ENCODE measurements around the gene ACOT13. TPM values are rescaled to one million over a fixed set of nuclear protein-coding genes. Genes with fewer than 3 reads are reported as not detected.

The ACOT13 gene
- total RNA-seq, 1 experiment from 2014 or later, result 33.5 TPM

- TF ChIP-seq SRF (IDR thresholded peaks at IDR 0.05; ENCODE audit: low read depth), result no peak
- TF ChIP-seq EZH2 (IDR thresholded peaks at IDR 0.05), result no peak
- TF ChIP-seq EGR1 (IDR thresholded peaks at IDR 0.05; ENCODE audit: low read depth), result no peak
- no peak for TF ChIP-seq FOSL1 (IDR thresholded peaks at IDR 0.05; ENCODE audit: low read depth)
- TF ChIP-seq CEBPB (IDR thresholded peaks at IDR 0.05; ENCODE audit: low read depth), result no peak
- TF ChIP-seq MAX (IDR thresholded peaks at IDR 0.05), result no peak
- TF ChIP-seq EZH2phosphoT487 (IDR thresholded peaks at IDR 0.05; ENCODE audit: borderline replicate concordance), result no peak
- TF ChIP-seq TCF7L2 (IDR thresholded peaks at IDR 0.05; ENCODE audit: borderline replicate concordance, extremely low read depth, insufficient read depth, insufficient read length), result no peak
- TF ChIP-seq POLR2A (IDR thresholded peaks at IDR 0.05; ENCODE audit: borderline replicate concordance, extremely low read depth, insufficient read depth, insufficient read length), result no peak
- no peak for TF ChIP-seq POLR2AphosphoS5 (IDR thresholded peaks at IDR 0.05; ENCODE audit: low read depth, low read length)
- no peak for TF ChIP-seq ZNF274 (IDR thresholded peaks at IDR 0.05; ENCODE audit: low read depth, low read length)
- Histone ChIP-seq H3K4me1 (ENCODE audit: control insufficient read depth in 1 of 2, insufficient read depth in 2 of 2, low read length in 2 of 2) (no peaks in the 10 kb centered on the region), H3K4me2 (ENCODE audit: low read length) (no peak overlapping the region), H3K9me2 (ENCODE audit: insufficient read depth) (no peaks in the 10 kb centered on the region), H3K9ac (ENCODE audit: low read length) (no peak overlapping the region), H3K9me3 (ENCODE audit: control insufficient read depth in 1 of 2, insufficient read depth in 1 of 2, low read depth in 1 of 2, low read length in 2 of 2) (no peaks in the 10 kb centered on the region), H3K27me3 (ENCODE audit: insufficient read depth, low read length) (no peaks in the 10 kb centered on the region), H3K27ac (ENCODE audit: low read depth, low read length) (no peak overlapping the region), H3K4me3 (replicated peaks in 1 of 2; ENCODE audit: low read depth in 1 of 2, low read length in 2 of 2) (no peak overlapping the region), H4K20me1 (ENCODE audit: insufficient read depth) (no peaks in the 10 kb centered on the region), H2AFZ (ENCODE audit: low read depth, low read length, poor library complexity, severe bottlenecking) (no peak overlapping the region), H3K36me3 (ENCODE audit: control insufficient read depth in 1 of 2, insufficient read depth in 2 of 2, low read length in 2 of 2) (peaks cover 3 to 23% of the 10 kb centered on the region in 2 experiments; a peak in 2 of 4 replicates), H3K79me2 (ENCODE audit: insufficient read depth, low read length) (peaks cover 10% of the 10 kb centered on the region; the same call in 1 of the 2 replicates)
- no peak for ATAC-seq
- no TSS peak for BruUV-seq (replicated peaks)
- POLR2A ChIA-PET, result no interaction called here
- DNase-seq (ENCODE audit: low read depth, low spot score), result no peak
- RAD21 ChIA-PET (ENCODE audit: low non-redundant PET in 1 of 2, low total read pairs in 2 of 2, uncharacterized antibody in 2 of 2, unreplicated experiment in 2 of 2), result no interaction called here
- CTCF ChIA-PET, result no interaction called here
- intact Hi-C loops (cut with micrococcal nuclease), result no loop called here
These were observed 11.7 kb upstream of the ACOT13 start for GRCh38 chr6:24655215-24655614.
